ENCODE results near the gene AUP1. TPM values are rescaled to one million over a fixed set of nuclear protein-coding genes. Genes with fewer than 3 reads are reported as not detected.
"Not testable (repeated sequence)": the region's sequence is repeated elsewhere in the genome, so short reads cannot be mapped to it uniquely, and the experiment has no call there.

The AUP1 gene
- total RNA-seq, 2 donors from 2014 or later: 42.3 to 97.1 TPM

GRCh38 chr2:74499940-74500577, 29.4 kb downstream of the AUP1 start:
- DNase-seq (ENCODE audit: low spot score in 2 of 2) (no peak), ATAC-seq (no peak)
- H3K27ac Mint-ChIP-seq: no peak overlapping the region
- peaks cover 13 to 17% of the 10 kb centered on the region in 2 donors for H3K36me3 Mint-ChIP-seq
- no peaks in the 10 kb centered on the region for H3K9me3 Mint-ChIP-seq

- DNase-seq (ENCODE audit: low spot score in 2 of 2): peak in 1 of 2 donors; percentile 51
- Mint-ChIP-seq H3K27ac (peak within 1 kb of the TSS; percentile 17 to 69), H3K9me3 (no peaks in the 10 kb centered on the region), H3K36me3 (peaks cover 6 to 10% of the 10 kb centered on the region in 2 donors)
- peak in 1 of 2 donors; percentile 45 for ATAC-seq
These were observed 30.1 kb downstream of the AUP1 start, which contains the start of gene LBX2 for GRCh38 chr2:74499267-74499939. Gene LBX2 (minus strand): TSS chr2:74499603. CDS start chr2:74499537, 66 bp downstream.

GRCh38 chr2:74498500-74499266, 30.8 kb downstream of the AUP1 start:
- peak in 1 of 2 donors; percentile 42 for DNase-seq (ENCODE audit: low spot score in 2 of 2)
- ATAC-seq: peak; percentile 70 to 81
- Mint-ChIP-seq H3K36me3 (peaks cover 5 to 11% of the 10 kb centered on the region in 2 donors), H3K27ac (peak overlapping the region; percentile 17 to 69), H3K9me3 (no peaks in the 10 kb centered on the region)

GRCh38 chr2:74497777-74498499, 31.6 kb downstream of the AUP1 start:
- Mint-ChIP-seq H3K27ac (peak overlapping the region in 1 of 2 donors; percentile 17), H3K36me3 (peaks cover 7 to 13% of the 10 kb centered on the region in 2 donors), H3K9me3 (no peaks in the 10 kb centered on the region)
- ATAC-seq: peak in 1 of 2 donors; percentile 42
- DNase-seq (ENCODE audit: low spot score in 2 of 2): no peak

- DNase-seq (ENCODE audit: low spot score in 2 of 2) (no peak), ATAC-seq (no peak)
- H3K27ac Mint-ChIP-seq: no peak overlapping the region
- peaks cover 7 to 15% of the 10 kb centered on the region in 2 donors for H3K36me3 Mint-ChIP-seq
- H3K9me3 Mint-ChIP-seq: no peaks in the 10 kb centered on the region
These were observed 32.3 kb downstream of the AUP1 start for GRCh38 chr2:74496997-74497776.

- ATAC-seq (no peak), DNase-seq (ENCODE audit: low spot score in 2 of 2) (no peak)
- Mint-ChIP-seq H3K9me3 (no peaks in the 10 kb centered on the region), H3K27ac (no peak overlapping the region), H3K36me3 (peaks cover 7 to 20% of the 10 kb centered on the region in 2 donors)
These were observed 34.1 kb downstream of the AUP1 start for GRCh38 chr2:74495440-74495839.

- ATAC-seq (no peak), DNase-seq (ENCODE audit: low spot score in 2 of 2) (no peak)
- H3K27ac Mint-ChIP-seq: peak overlapping the region in 1 of 2 donors; percentile 84
- no peaks in the 10 kb centered on the region for H3K9me3 Mint-ChIP-seq
- H3K36me3 Mint-ChIP-seq: peaks cover 7 to 27% of the 10 kb centered on the region in 2 donors
These were observed 36.0 kb downstream of the AUP1 start for GRCh38 chr2:74493546-74493945.

GRCh38 chr2:74491648-74492544, 37.6 kb downstream of the AUP1 start:
- peak overlapping the region in 1 of 2 donors; percentile 53 for H3K27ac Mint-ChIP-seq
- ATAC-seq: no peak
- peaks cover 7 to 27% of the 10 kb centered on the region in 2 donors for H3K36me3 Mint-ChIP-seq
- DNase-seq (ENCODE audit: low spot score in 2 of 2): no peak
- H3K9me3 Mint-ChIP-seq: no peaks in the 10 kb centered on the region

- Mint-ChIP-seq H3K9me3 (no peaks in the 10 kb centered on the region), H3K36me3 (peaks cover 11 to 27% of the 10 kb centered on the region in 2 donors), H3K27ac (peak overlapping the region in 1 of 2 donors; percentile 29)
- ATAC-seq (no peak), DNase-seq (ENCODE audit: low spot score in 2 of 2) (no peak)
These were observed 39.6 kb downstream of the AUP1 start for GRCh38 chr2:74489906-74490305.

- Mint-ChIP-seq H3K27ac (peak overlapping the region; percentile 12 to 29), H3K36me3 (peaks cover 8 to 23% of the 10 kb centered on the region in 2 donors), H3K9me3 (no peaks in the 10 kb centered on the region)
- DNase-seq (ENCODE audit: low spot score in 2 of 2) (no peak), ATAC-seq (no peak)
These were observed 40.6 kb downstream of the AUP1 start for GRCh38 chr2:74488643-74489481.

- Mint-ChIP-seq H3K27ac (no peak overlapping the region), H3K36me3 (peaks cover 10 to 26% of the 10 kb centered on the region in 2 donors), H3K9me3 (no peaks in the 10 kb centered on the region)
- DNase-seq (ENCODE audit: low spot score in 2 of 2) (no peak), ATAC-seq (no peak)
These were observed 43.4 kb downstream of the AUP1 start for GRCh38 chr2:74486141-74486540.

- DNase-seq (ENCODE audit: low spot score in 2 of 2); H3K9me3 Mint-ChIP-seq; ATAC-seq: not testable (repeated sequence)
- Mint-ChIP-seq H3K36me3 (peaks cover 18 to 24% of the 10 kb centered on the region in 2 donors), H3K27ac (peak overlapping the region; percentile 87 to 97)
These were observed 45.8 kb downstream of the AUP1 start for GRCh38 chr2:74483675-74484164.

- ATAC-seq (peak; percentile 93 to 94), DNase-seq (ENCODE audit: low spot score in 2 of 2) (peak; percentile 89 to 93)
- Mint-ChIP-seq H3K27ac (peak within 1 kb of the TSS; percentile 87 to 97), H3K36me3 (peaks cover 17 to 24% of the 10 kb centered on the region in 2 donors), H3K9me3 (no peaks in the 10 kb centered on the region)
These were observed 46.5 kb downstream of the AUP1 start, which contains the start of the genes CCDC142 and TTC31 for GRCh38 chr2:74482801-74483674. Gene CCDC142 (minus strand): TSS chr2:74482998. CDS start chr2:74482837, 161 bp downstream. Gene TTC31 (plus strand): TSS chr2:74483081. CDS start chr2:74483096, 15 bp downstream.
